HepG2 (cell line): ENCODE data around the gene VWCE. TPM values are rescaled to one million over a fixed set of nuclear protein-coding genes. Genes with fewer than 3 reads are reported as not detected.

Experiments used
- ATAC-seq: fragments of 200-7000 bp; cut with Tn5 transposase; 3 replicates; pipeline ENCODE4 v1.9.1; 2020; ENCODE audit warnings: mild to moderate bottlenecking, moderate library complexity
- BruUV-seq: library from RNA; stranded (reverse); fragments of 400-500 nt; replicated peaks from 2 replicates; lab custom pipeline; 2021; lab: Mats Ljungman, UMichigan
- CTCF ChIA-PET: fragments of 300-600 bp; formaldehyde crosslinking; extraction: SDS; loops from one replicate; lab custom pipeline; 2021; ENCODE audit warnings: low total read pairs, inconsistent platforms, low intra/inter-chr PET ratio; lab: Yijun Ruan, JAX
- POLR2A ChIA-PET: fragments of 350-600 bp; sonication (Branson Sonifier 250); formaldehyde crosslinking; loops from one replicate; lab custom pipeline; 2020; ENCODE audit warnings: antibody characterized with exemption, inconsistent platforms; lab: Yijun Ruan, JAX
- DNase-seq: peaks from one replicate; pipeline ENCODE4 v3.0.0-alpha.2; 2015; ENCODE audit warnings: low spot score
- FAIRE-seq: peaks from 3 replicates; lab custom pipeline; 2011; peaks lifted over from hg19 to GRCh38; lab: Jason Lieb, UNC
- H2AFZ ChIP-seq: one replicate; pipeline ENCODE4 v1.6.1; 2011; ENCODE audit warnings: low read length, inconsistent platforms
- H3K27ac ChIP-seq: fragments of 300-600 bp; 3 replicates; pipeline ENCODE4 v1.8.0; 2011; ENCODE audit warnings: mixed run types, mild to moderate bottlenecking, mixed read lengths, low read length, inconsistent platforms; ENCODE audit not compliant: insufficient read depth; ENCODE audit errors: extremely low read length
- H3K27me3 ChIP-seq, 2 experiments: fragments of 200-600 bp in 1 of 2; 2 replicates in 1 of 2; 3 replicates in 1 of 2; pipeline versions ENCODE4 v1.6.0 to v1.8.0; 2011; ENCODE audit warnings: low read length in 2 of 2, mild to moderate bottlenecking in 2 of 2, moderate library complexity in 2 of 2, inconsistent platforms in 1 of 2; ENCODE audit not compliant: insufficient read depth in 2 of 2, control insufficient read depth in 1 of 2
- H3K36me3 ChIP-seq, 2 experiments: fragments of 200-600 bp in 1 of 2; replicated peaks in 1 of 2; 2 replicates in 1 of 2; 3 replicates in 1 of 2; pipeline versions ENCODE4 v1.5.1 to v1.8.0; 2011; ENCODE audit warnings: low read length in 2 of 2, inconsistent platforms in 1 of 2; ENCODE audit not compliant: insufficient read depth in 2 of 2, control insufficient read depth in 1 of 2
- H3K4me1 ChIP-seq: 2 replicates; pipeline ENCODE4 v1.5.1; 2012; ENCODE audit warnings: low read length, inconsistent platforms; ENCODE audit not compliant: insufficient read depth
- H3K4me2 ChIP-seq: 2 replicates; pipeline ENCODE4 v1.6.0; 2011; ENCODE audit warnings: low read depth, low read length, inconsistent platforms
- H3K4me3 ChIP-seq, 3 experiments: fragments of 200-600 bp in 1 of 3; sonication (generic), shearing (Covaris generic) in 1 of 3; replicated peaks in 1 of 3; 2 replicates each; pipeline ENCODE4 v1.5.1; 2011 to 2016; ENCODE audit warnings: low read length in 3 of 3, inconsistent platforms in 2 of 3, low read depth in 2 of 3, mild to moderate bottlenecking in 2 of 3, control low read depth in 1 of 3, mixed read lengths in 1 of 3; ENCODE audit not compliant: insufficient read depth in 1 of 3
- H3K79me2 ChIP-seq: one replicate; pipeline ENCODE4 v1.6.1; 2011; ENCODE audit warnings: low read length, inconsistent platforms; ENCODE audit not compliant: insufficient read depth
- H3K9ac ChIP-seq: 2 replicates; pipeline ENCODE4 v1.6.0; 2011; ENCODE audit warnings: mild to moderate bottlenecking, low read depth, low read length, inconsistent platforms; ENCODE audit not compliant: insufficient read depth
- H3K9me3 ChIP-seq: 2 replicates; pipeline ENCODE4 v1.5.1; 2012; ENCODE audit warnings: mild to moderate bottlenecking, low read length
- H4K20me1 ChIP-seq: 2 replicates; pipeline ENCODE4 v1.6.0; 2011; ENCODE audit warnings: inconsistent platforms, mild to moderate bottlenecking, low read length, moderate library complexity; ENCODE audit not compliant: insufficient read depth
- GFI1 ChIP-seq: sonication (generic); formaldehyde crosslinking; IDR thresholded peaks from 2 replicates; pipeline ENCODE4 v1.5.0; 2020; ENCODE audit warnings: missing genetic modification reagents, mild to moderate bottlenecking, borderline replicate concordance
- KLF12 ChIP-seq: sonication (generic); formaldehyde crosslinking; IDR thresholded peaks from 2 replicates; pipeline ENCODE4 v1.4.0; 2020; ENCODE audit warnings: missing genetic modification reagents, borderline replicate concordance
- POLR2A ChIP-seq, 2 experiments: IDR thresholded peaks; 2 replicates each; pipeline ENCODE4 v1.6.1; 2011; ENCODE audit warnings: low read depth in 2 of 2, low read length in 2 of 2, mild to moderate bottlenecking in 1 of 2, moderate library complexity in 1 of 2; ENCODE audit not compliant: insufficient read depth in 1 of 2
- POLR2AphosphoS5 ChIP-seq: IDR thresholded peaks from 2 replicates; pipeline ENCODE4 v1.6.1; 2012; ENCODE audit warnings: low read depth, low read length
- PRPF4 ChIP-seq: fragments of 200-400 bp; formaldehyde crosslinking; IDR thresholded peaks from 2 replicates; pipeline ENCODE4 v1.6.1; 2016; ENCODE audit warnings: low read length, low read depth; ENCODE audit not compliant: poor library complexity, severe bottlenecking
- RXRA ChIP-seq: sonication (generic); formaldehyde crosslinking; IDR thresholded peaks from 2 replicates; pipeline ENCODE4 v1.5.1; 2020; ENCODE audit warnings: missing genetic modification reagents
- SOX5 ChIP-seq: IDR thresholded peaks from 2 replicates; pipeline ENCODE4 v1.6.1; 2016; ENCODE audit warnings: borderline replicate concordance
- SUZ12 ChIP-seq: fragments of 150-350 bp; IDR thresholded peaks from 2 replicates; pipeline ENCODE4 v1.6.1; 2014; ENCODE audit warnings: low read depth, low read length
- TBX2 ChIP-seq: sonication (generic); formaldehyde crosslinking; IDR thresholded peaks from 2 replicates; pipeline ENCODE4 v1.5.0; 2020; ENCODE audit warnings: missing genetic modification reagents, mild to moderate bottlenecking, borderline replicate concordance
- TBX3 ChIP-seq: fragments of 450-650 bp; IDR thresholded peaks from 2 replicates; pipeline ENCODE4 v1.6.1; 2017; ENCODE audit warnings: antibody characterized with exemption, mild to moderate bottlenecking, inconsistent platforms, borderline replicate concordance
- ZFX ChIP-seq: sonication (generic); formaldehyde crosslinking; IDR thresholded peaks from 2 replicates; pipeline ENCODE4 v1.4.0; 2020; ENCODE audit warnings: mild to moderate bottlenecking, low read depth, missing genetic modification reagents, moderate library complexity
- ZNF879 ChIP-seq: sonication (generic); formaldehyde crosslinking; IDR thresholded peaks from 2 replicates; pipeline ENCODE4 v1.8.1; 2023; ENCODE audit warnings: missing genetic modification reagents
- WGBS: methylation state at CpG from one replicate; pipeline ENCODE4 v1.1.6; 2017; ENCODE audit warnings: low lambda C conversion rate; 5-methylcytosine and 5-hydroxymethylcytosine counted together
- in situ Hi-C: cut with HindIII; loops from 2 replicates; pipeline ENCODE4 v1.10.0; 2017; ENCODE audit warnings: low pct_unique_long_range_greater_than_20kb; ENCODE audit not compliant: extremely low pct_ligation_motif_present
- intact Hi-C: fragments of 100-400 bp; cut with micrococcal nuclease; formaldehyde crosslinking; loops from one replicate; pipeline ENCODE4 v1.10.0; 2022; ENCODE audit not compliant: unreplicated experiment
- polyA plus RNA-seq, 8 experiments: library from polyadenylated mRNA; depleted of rRNA in 3 of 8; stranded (reverse) in 7 of 8; unstranded in 1 of 8; fragments of >200 nt; fragmentation: Illumina TruSeq in 4 of 8; extraction: Trizol in 4 of 8; gene quantifications; 2 replicates each; pipeline versions ENCODE4 v1.2.1 to v1.2.3, GENCODE V29; 2011 to 2016; ENCODE audit warnings: low read depth in 4 of 8, missing spikeins in 1 of 8, mixed read lengths in 1 of 8; ENCODE audit not compliant: insufficient read depth in 1 of 8
- total RNA-seq, 5 experiments: library from RNA; depleted of rRNA; stranded (reverse); fragments of >200 nt; fragmentation: Illumina TruSeq; extraction: Trizol; gene quantifications; 2 replicates each; pipeline ENCODE4 v1.2.3, GENCODE V29; 2016; ENCODE audit warnings: low read depth in 1 of 5
- TF ChIP-seq, protein P1 (sequence below), 2 experiments: IDR thresholded peaks; 2 replicates each; pipeline ENCODE4 v1.6.1; 2011 to 2012; ENCODE audit warnings: low read length in 2 of 2, borderline replicate concordance in 1 of 2, low read depth in 1 of 2, mild to moderate bottlenecking in 1 of 2, moderate library complexity in 1 of 2
- TF ChIP-seq, protein P2 (sequence below): IDR thresholded peaks from 2 replicates; pipeline ENCODE4 v1.6.1; 2016; ENCODE audit warnings: missing compliant biosample characterization, missing genetic modification reagents, borderline replicate concordance

VWCE gene
- total and polyA plus RNA-seq, 2 of the 13 experiments (the other 11 are each of a cell fraction or from before 2014, with no cell fraction given), result 27.6 to 58.3 TPM

DNA sequence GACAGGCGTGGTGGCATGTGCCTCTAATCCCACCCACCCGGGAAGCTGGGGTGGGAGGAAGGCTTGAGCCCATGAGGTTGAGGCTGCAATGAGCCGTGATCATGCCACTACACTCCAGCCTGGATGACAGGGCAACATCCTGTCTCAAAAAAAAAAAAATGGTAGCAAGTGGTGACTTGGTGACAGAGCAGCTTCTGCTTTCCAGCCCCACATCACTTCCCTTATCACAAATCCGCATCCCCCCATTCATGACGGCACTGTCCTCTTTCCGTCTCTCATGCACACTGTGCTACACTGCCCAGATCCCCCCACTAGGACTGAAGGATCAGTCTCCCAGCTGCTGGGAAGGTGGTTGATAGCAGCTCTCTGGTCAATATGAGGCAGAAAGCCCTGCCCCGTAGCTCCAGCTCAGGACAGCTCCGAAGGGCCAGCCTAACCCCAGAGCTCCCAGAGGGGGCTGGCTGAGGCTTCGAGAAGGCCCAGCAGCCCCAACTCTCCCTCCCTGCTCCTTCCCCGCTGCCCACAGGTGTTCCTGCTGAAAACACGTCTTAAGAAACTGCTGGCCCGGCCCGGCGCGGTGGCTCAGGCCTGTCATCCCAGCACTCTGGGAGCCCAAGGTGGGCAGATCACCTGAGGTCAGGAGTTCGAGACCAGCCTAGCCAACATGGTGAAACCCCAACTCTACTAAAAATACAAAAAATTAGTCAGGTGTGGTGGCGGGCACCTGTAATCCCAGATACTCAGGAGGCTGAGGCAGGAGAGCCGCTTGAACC is 38.2 kb downstream of the VWCE start (continued):
- no peak for TF ChIP-seq PRPF4
- no peak for TF ChIP-seq SOX5 (CRISPR knock-in tag)
- TF ChIP-seq POLR2AphosphoS5, result peak; percentile 27; the same call in 1 of the 2 replicates
- TF ChIP-seq, protein P1, sequence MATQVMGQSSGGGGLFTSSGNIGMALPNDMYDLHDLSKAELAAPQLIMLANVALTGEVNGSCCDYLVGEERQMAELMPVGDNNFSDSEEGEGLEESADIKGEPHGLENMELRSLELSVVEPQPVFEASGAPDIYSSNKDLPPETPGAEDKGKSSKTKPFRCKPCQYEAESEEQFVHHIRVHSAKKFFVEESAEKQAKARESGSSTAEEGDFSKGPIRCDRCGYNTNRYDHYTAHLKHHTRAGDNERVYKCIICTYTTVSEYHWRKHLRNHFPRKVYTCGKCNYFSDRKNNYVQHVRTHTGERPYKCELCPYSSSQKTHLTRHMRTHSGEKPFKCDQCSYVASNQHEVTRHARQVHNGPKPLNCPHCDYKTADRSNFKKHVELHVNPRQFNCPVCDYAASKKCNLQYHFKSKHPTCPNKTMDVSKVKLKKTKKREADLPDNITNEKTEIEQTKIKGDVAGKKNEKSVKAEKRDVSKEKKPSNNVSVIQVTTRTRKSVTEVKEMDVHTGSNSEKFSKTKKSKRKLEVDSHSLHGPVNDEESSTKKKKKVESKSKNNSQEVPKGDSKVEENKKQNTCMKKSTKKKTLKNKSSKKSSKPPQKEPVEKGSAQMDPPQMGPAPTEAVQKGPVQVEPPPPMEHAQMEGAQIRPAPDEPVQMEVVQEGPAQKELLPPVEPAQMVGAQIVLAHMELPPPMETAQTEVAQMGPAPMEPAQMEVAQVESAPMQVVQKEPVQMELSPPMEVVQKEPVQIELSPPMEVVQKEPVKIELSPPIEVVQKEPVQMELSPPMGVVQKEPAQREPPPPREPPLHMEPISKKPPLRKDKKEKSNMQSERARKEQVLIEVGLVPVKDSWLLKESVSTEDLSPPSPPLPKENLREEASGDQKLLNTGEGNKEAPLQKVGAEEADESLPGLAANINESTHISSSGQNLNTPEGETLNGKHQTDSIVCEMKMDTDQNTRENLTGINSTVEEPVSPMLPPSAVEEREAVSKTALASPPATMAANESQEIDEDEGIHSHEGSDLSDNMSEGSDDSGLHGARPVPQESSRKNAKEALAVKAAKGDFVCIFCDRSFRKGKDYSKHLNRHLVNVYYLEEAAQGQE (IDR thresholded peaks at IDR 0.05; ENCODE audit: borderline replicate concordance in 1 of 2, low read depth in 1 of 2, low read length in 2 of 2), result no peak
- no peak for TF ChIP-seq SUZ12
- no peak for TF ChIP-seq TBX2
- no peak for TF ChIP-seq KLF12

DNA sequence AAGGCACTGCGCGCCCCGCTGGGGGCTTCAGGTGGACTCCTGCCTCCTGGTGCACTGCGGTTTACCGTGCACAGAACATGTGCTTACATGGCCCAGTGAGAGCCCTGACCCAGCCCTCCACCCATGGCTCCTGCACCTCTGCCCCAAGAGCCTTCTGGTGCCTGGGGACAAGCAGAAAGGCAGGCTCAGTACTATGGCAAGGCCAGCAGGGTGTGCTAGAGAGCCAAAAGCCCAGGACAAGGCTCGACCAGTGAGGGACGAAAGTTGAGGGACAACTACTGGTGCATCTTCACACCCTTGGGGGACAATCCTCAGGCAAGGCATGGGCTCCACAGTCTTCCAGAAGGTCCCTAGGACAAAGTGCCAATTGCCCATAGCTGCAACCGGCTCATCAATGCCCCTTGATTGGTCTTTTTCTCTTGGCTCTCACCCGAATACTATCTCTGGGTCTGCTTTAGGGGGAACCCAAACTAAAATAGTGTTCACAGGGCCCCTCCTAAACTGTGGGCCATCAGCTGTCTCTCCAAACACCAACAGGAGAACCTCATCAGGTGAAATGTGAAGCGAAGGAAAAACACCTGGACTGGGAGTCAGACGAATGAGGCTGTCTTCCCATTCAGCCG is 40.6 kb downstream of the VWCE start:
- in situ Hi-C loops, result no loop called here
- Histone ChIP-seq H3K4me1 (no peaks in the 10 kb centered on the region), H3K27me3 (no peaks in the 10 kb centered on the region), H2AFZ (no peak overlapping the region), H3K4me2 (no peak overlapping the region), H3K27ac (no peak overlapping the region), H3K9ac (no peak overlapping the region), H3K79me2 (no peaks in the 10 kb centered on the region), H3K36me3 (peaks cover 9 to 20% of the 10 kb centered on the region in 2 experiments), H3K9me3 (no peaks in the 10 kb centered on the region), H4K20me1 (peaks cover 5% of the 10 kb centered on the region; the same call in 1 of the 2 replicates), H3K4me3 (no peak overlapping the region)
- ATAC-seq (peak; percentile 86), DNase-seq (peak; percentile 57), FAIRE-seq (peak; percentile 62)
- BruUV-seq, result no TSS peak
- WGBS, result 86% methylated on average over 5 of the region's 12 CpGs
- intact Hi-C loops, result loop anchor here (10.0 kb wide), 2 partner anchors 80 to 130 kb away; partner anchors contain the start of genes DDB1 and TKFC
- POLR2A ChIA-PET, result no interaction called here
- CTCF ChIA-PET, result interaction anchor here (1.5 kb wide), 1 partner anchor 131 kb away, joined by 6 read pairs; no protein-coding TSS in a partner anchor
- TF ChIP-seq GFI1 (no peak), ZNF879 (CRISPR knock-in tag) (no peak), ZFX (CRISPR knock-in tag) (peak; percentile 35; the same call in 1 of the 2 replicates), TBX3 (no peak), RXRA (CRISPR knock-in tag) (no peak), POLR2A (IDR thresholded peaks at IDR 0.05; ENCODE audit: insufficient read depth in 1 of 2, low read depth in 2 of 2, low read length in 2 of 2) (peak; percentile 12 to 52; a peak in 1 of 4 replicates)
- TF ChIP-seq, protein P2, sequence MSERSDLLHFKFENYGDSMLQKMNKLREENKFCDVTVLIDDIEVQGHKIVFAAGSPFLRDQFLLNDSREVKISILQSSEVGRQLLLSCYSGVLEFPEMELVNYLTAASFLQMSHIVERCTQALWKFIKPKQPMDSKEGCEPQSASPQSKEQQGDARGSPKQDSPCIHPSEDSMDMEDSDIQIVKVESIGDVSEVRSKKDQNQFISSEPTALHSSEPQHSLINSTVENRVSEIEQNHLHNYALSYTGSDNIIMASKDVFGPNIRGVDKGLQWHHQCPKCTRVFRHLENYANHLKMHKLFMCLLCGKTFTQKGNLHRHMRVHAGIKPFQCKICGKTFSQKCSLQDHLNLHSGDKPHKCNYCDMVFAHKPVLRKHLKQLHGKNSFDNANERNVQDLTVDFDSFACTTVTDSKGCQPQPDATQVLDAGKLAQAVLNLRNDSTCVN (CRISPR knock-in tag), result no peak
